HG02678 (cell line): ENCODE results near the gene ZNF423.
"Not testable (repeated sequence)": the region's sequence is repeated elsewhere in the genome, so short reads cannot be mapped to it uniquely, and the experiment has no call there.

Experiments used
- ATAC-seq: cut with Tn5 transposase; IDR thresholded peaks from one replicate; pipeline ENCODE4 v1.9.1; 2021; ENCODE audit warnings: mild to moderate bottlenecking, moderate library complexity; ENCODE audit not compliant: unreplicated experiment

The ZNF423 gene

GRCh38 chr16:49566432-49566831 lies 289.5 kb downstream of the ZNF423 start:
- ATAC-seq = no peak

- ATAC-seq = no peak
Measured at GRCh38 chr16:49564496-49565229, 291.2 kb downstream of the ZNF423 start.

GRCh38 chr16:49563666-49564065 lies 292.2 kb downstream of the ZNF423 start:
- no peak for ATAC-seq

GRCh38 chr16:49562894-49563293 lies 293.0 kb downstream of the ZNF423 start:
- ATAC-seq = not testable (repeated sequence)

GRCh38 chr16:49562228-49562627 lies 293.7 kb downstream of the ZNF423 start:
- no peak for ATAC-seq

- no peak for ATAC-seq
Measured at GRCh38 chr16:49560004-49560830, 295.7 kb downstream of the ZNF423 start.

GRCh38 chr16:49559242-49559641 lies 296.7 kb downstream of the ZNF423 start:
- no peak for ATAC-seq

GRCh38 chr16:49558451-49558850 lies 297.5 kb downstream of the ZNF423 start:
- ATAC-seq = no peak

GRCh38 chr16:49556606-49557446 lies 299.1 kb downstream of the ZNF423 start:
- no peak for ATAC-seq

- ATAC-seq = no peak
Measured at GRCh38 chr16:49556249-49556605, 299.7 kb downstream of the ZNF423 start.

GRCh38 chr16:49554681-49555080 lies 301.2 kb downstream of the ZNF423 start:
- no peak for ATAC-seq

- no peak for ATAC-seq
Measured at GRCh38 chr16:49552313-49552928, 303.5 kb downstream of the ZNF423 start.

GRCh38 chr16:49550666-49551065 lies 305.2 kb downstream of the ZNF423 start:
- no peak for ATAC-seq

GRCh38 chr16:49550140-49550539 lies 305.8 kb downstream of the ZNF423 start:
- no peak for ATAC-seq

- ATAC-seq = no peak
Measured at GRCh38 chr16:49548325-49548970, 307.5 kb downstream of the ZNF423 start.

GRCh38 chr16:49547448-49547847 lies 308.5 kb downstream of the ZNF423 start:
- ATAC-seq = no peak

GRCh38 chr16:49546735-49547134 lies 309.2 kb downstream of the ZNF423 start:
- no peak for ATAC-seq

- ATAC-seq = no peak
Measured at GRCh38 chr16:49545741-49546448, 310.0 kb downstream of the ZNF423 start.

- ATAC-seq = no peak
Measured at GRCh38 chr16:49545243-49545642, 310.7 kb downstream of the ZNF423 start.

- no peak for ATAC-seq
Measured at GRCh38 chr16:49544828-49545227, 311.1 kb downstream of the ZNF423 start.
